Frontal cortex (tissue), 4 donors: ENCODE measurements around the gene ABR. TPM values are rescaled to one million over a fixed set of nuclear protein-coding genes. Genes with fewer than 3 reads are reported as not detected.
"Not testable (repeated sequence)": the region's sequence is repeated elsewhere in the genome, so short reads cannot be mapped to it uniquely, and the experiment has no call there.

Experiments
- DNase-seq, 2 donors: peaks; one replicate each; pipeline ENCODE4 v3.0.0; 2012; ENCODE audit warnings: low spot score in 2 of 2
- FAIRE-seq: peaks from 2 replicates; lab custom pipeline; 2012; peaks lifted over from hg19 to GRCh38; lab: Jason Lieb, UNC
- total RNA-seq: library from RNA; depleted of rRNA; stranded (reverse); fragments of >200 nt; gene quantifications from one replicate; pipeline ENCODE4 v1.2.3, GENCODE V29; 2014
- donor health status: control.
- donor health status: control.
- donor health status: control.

The ABR gene
- total RNA-seq, 1 donor from 2014 or later: 123 TPM

DNA sequence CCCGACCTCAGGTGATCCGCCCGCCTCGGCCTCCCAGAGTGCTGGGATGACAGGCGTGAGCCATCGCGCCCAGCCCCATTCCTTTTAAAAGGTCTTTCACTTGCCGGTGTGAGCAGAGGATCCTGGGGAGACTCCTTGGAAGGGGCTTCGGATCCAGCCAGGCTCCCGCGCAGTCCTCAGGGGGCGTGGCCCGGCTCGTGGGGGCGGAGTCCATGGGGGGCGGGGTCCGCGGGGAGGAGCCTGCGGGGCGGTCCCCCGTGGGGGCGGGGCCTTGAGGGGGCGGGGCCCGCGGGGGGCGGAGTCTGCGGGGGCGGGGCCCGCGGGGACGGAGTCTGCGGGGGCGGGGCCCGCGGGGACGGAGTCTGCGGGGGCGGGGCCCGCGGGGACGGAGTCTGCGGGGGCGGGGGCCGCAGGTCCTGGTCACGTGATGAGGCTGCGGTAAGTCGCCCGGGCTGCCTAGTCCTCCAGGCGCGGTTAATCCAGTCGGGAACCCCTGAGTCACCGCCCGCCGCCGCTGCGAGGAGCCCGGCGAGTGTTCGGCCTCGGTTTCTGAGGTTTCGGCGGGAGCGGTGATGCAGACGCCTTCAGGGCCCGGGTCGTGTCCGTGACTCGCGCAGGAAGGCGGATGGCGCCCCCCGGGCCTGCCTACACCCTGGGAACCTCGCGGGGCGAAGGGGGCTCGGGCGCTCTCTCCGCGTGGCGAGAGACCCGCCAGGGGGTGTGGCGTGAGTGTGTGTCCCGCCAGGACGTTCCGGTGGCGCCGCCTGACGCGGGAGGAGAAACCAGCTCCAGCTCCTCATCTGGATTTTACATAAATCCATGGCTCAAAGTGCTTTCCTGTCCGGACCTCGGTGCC lies 23.6 kb upstream of the ABR start:
- FAIRE-seq (no peak), DNase-seq (peak in 1 of 2 donors; percentile 91)

DNA sequence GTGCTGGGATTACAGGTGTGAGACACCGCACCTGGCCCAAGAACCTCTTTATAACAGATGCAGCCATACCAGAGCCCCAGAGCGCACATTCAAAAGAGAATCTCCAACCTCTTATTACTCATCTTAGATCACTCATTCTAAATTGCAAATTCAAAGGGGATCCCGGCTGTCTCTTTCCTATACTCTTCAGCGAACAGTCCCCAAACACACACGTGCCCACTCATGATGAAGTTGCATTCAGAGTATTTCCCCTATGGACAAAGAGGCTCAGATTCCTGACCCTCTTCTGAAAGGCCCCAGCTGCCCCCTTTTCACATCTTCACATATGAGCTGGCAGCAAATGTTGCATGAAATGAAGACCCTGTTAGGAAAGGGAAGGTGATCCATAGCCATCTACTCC lies 22.5 kb upstream of the ABR start:
- FAIRE-seq (no peak), DNase-seq (no peak)

DNA sequence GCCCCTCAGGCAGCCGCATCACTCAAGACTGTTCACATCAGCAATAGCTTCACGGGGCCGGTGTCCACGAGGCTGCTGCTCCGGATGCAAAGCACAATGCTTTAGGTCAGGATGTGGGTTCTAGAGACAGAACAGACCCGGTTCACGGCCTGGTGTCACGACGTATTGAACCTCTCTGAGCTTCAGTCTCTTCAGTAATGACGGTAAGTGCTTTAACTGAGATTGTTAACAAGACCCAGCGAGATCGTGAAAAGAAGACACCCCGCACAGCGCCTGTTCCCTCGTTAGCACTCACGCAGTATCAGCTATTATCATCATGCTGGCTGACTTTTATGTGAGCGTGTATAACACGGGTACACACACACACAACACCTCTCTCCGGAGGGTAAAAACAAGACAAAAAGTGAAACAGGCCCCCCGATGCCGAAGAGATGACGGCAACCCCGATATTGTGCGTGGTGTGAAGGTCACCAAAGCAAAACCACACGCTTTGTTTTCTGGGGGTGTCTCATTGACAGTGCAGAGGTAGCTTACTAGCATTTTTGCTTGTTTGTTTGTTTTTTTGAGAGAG lies 21.4 kb upstream of the ABR start:
- no peak for FAIRE-seq
- no peak for DNase-seq

DNA sequence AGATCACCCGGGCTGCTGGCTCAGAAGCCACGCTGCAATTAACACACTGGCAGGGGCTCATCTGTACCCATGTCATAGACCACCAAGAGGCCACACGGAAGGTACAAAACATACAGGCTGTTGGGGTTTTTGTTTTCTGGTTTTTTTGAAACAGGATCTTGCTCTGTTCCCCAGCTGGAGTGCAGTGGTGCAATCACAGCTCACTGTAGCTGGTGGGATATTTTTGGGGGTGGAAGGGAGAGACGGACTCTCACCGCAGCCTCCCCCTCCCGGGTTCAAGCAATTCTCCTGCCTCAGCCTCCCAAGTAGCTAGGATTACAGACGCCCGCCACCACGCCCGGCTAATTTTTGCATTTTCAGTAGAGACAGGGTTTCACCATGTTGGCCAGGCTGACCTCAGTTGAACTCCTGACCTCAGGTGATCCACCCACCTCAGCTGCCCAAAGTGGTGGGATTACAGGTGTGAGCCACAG lies 19.5 kb upstream of the ABR start:
- not testable (repeated sequence) for FAIRE-seq, DNase-seq

DNA sequence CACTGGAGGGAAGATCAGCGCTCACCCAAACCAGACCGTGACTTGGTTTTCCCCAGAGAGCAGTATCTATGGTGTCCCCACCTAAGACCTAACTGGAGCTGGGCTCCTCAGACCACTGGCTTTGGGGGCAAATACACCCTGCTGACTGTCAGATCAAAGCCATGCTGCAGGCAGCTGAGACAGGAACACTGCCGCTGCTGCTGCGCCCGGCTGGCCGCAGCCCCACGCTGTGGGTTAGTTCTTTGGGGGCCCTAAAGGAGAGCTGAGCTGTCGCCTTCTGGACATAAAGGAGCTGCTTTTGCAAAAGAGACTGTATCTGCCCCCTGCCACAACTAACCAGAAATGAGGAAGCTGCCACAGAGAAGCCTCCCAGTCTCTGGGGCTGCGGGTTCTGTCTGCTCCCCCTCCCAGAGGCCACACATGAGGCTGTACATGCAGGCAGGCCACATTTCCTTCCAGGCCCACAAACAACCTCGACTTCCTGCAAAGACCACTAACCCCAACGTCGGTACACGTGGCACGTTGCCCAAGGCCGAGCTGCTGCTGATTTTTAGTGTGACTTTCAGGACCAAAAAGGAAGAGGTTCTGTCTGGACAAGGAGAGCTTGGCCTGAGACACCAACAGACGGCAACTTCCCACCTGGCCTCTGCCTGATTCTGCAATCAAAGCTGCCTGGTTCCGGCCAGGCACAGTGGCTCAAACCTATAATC lies 18.2 kb upstream of the ABR start:
- no peak for FAIRE-seq
- no peak for DNase-seq

DNA sequence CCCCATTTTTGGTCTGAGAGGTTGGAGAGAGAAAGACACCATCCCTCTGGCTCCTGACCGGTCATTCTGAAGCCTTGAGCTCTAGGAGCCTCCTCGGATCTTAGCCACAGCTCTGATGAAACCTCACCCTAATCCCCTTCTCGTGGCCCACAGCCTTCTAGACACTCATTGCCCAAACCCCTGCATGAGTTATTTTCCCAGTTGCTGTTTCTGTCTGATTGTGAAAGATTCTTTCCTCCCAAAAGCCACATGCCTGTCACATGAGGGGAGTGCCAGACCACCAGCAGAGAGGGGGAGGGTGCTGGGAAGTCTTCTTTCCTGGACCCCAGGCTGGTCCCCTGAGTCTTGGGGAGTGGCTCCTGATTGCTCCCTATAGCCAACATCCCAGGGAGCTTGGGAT lies 17.6 kb upstream of the ABR start:
- FAIRE-seq (no peak), DNase-seq (no peak)

DNA sequence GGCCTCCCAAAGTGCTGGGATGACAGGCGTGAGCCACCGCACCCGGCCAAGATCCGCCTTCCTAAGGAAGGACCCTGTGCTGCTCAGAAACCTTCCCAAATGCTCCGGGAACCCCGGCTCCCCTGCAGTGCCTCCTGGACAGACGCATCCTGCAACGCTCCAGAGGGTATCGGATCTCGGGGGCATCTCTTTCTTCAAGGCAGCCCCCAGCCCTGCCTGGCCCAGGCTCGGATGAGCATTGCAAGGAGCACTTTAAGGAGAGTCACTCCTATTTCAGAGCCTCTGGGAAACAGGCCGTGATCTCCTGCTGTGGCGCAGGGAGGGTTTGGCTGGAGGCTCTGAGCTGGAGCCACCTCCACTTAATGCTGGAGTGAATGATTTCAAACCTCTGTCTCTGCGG lies 17.2 kb upstream of the ABR start:
- FAIRE-seq (no peak), DNase-seq (no peak)

DNA sequence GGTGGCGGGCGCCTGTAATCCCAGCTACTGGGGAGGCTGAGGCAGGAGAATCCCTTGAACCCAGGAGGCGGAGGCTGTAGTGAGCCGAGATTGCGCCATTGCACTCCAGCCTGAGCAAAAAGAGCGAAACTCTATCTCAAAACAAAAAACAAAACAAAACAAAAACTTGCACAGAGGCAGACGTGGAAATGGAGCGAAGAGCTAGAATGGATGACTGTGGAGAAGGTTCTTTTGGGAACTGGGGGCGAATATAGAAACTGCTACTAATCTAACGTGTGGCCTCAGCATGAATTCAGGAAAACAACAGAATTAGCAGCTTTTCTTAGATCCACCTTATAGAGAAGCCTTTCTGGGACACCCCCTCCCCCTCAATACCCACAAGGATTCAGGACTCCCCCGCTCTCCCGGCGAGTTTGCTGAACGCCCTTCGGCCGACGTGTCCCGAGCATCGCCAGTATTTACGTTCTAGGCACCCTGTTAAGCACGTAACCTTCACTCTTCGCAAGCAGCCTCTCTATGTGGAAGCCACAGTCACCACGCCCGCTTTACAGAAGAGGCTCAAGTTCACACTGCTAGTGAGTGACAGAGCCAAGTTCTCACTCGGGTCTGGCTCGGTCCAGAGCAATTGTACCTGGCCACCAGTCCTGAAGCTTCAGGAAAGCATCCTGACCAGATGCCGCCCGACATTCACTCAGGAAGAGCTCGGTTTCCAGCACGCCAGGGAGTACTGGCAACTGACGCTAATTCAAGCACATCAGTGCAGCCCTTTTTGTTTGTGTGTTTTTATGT lies 13.3 kb upstream of the ABR start:
- FAIRE-seq (no peak), DNase-seq (no peak)

DNA sequence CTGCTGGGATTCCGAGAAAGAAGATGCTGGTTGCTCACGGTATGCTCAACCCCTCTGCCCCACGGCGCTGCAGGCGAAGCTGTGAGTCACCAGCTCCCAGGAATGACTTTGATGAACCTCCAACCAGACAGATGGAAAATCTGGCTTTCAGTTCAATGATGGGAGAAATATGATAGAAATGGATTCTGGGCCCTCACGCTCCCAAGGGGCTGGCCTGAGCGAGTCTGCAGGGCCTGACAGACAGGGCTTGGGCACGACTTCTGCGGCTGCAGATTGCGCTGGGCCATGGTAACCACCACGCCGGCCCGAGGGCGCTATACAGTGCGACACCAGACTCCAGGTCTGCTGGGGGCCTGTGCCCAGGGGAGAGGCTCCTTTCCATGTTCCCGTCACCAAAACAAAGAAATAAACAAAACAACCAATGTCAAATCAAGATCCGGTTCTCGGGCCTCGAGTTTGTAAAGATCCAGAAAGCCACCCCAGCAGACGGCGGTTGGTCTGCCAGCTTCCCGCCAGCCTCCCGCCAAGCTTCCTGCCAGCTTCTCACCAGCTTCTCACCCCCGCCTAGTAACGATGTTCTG lies 11.1 kb upstream of the ABR start:
- FAIRE-seq: no peak
- no peak for DNase-seq

DNA sequence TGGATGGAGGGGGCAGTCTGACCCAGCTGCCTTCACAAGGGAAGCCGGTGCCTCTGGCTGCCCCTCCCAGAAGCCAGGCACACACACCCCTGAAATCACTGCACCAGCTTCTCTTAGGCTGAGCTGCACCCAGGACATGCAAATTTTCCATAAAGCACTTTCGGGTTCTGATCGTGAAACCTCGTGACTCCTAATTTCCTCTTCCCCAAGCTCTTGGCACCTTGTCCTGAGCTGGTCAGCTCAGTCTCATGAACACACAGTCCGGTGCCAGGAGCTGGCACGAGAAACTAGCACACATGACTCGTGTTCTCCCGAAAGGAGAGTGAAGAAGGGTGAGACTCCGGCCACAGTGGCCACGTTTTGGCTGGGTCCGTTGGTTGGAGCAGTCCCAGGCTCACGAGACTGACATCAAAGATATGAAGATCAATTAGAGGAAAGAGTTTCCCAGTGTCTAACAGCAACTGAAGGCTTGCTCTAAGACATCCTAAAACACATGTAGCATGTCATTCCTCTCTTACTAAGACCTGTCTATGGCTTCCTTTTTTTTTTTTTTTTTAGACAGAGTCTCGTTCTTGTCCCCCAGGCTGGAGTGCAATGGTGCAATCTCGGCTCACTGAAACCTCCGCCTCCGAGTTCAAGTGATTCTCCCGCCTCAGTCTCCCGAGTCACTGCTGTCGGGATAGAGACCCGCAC lies 9.2 kb upstream of the ABR start:
- FAIRE-seq (no peak), DNase-seq (no peak)

DNA sequence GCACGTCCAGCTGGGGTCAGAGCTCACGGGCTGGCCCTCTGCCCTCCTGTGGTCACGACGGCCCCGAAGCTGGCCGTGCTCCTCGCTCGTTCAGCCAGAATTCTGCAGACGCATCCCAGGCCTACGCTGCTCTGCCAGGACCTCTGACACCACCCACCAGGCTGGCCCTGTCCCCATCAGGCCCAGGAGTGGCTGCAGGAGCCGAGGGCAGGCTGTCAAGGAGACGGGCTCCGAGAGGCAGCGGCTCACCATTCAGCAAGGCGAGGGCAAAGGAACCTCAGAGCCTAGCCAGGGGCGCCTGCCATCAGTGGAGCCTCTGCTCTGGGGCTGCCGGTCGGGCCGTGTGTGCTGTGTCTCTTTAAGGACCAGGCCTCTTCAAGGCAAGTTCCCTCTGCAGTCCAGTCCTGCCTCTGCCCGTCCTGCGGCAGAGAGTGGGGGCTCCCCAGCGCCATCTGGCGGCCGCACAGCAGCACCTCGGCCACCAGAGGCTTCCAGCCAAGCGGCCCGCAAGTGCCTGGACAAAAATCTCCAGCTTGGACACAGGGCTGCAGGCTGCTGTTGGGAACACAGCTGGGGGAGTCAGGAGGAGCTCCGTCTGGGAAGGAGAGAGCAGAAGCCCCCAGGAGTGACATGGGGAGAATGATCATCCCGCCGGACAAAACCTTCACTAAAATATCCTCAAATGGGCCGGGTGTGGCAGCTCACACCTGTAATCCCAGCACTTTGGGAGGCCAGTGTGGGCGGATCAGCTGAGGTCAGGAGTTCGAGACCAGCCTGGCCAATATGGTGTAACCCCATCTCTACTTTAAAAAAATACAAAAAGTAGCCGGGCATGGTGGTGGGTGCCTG lies 7.4 kb upstream of the ABR start:
- FAIRE-seq: no peak

DNA sequence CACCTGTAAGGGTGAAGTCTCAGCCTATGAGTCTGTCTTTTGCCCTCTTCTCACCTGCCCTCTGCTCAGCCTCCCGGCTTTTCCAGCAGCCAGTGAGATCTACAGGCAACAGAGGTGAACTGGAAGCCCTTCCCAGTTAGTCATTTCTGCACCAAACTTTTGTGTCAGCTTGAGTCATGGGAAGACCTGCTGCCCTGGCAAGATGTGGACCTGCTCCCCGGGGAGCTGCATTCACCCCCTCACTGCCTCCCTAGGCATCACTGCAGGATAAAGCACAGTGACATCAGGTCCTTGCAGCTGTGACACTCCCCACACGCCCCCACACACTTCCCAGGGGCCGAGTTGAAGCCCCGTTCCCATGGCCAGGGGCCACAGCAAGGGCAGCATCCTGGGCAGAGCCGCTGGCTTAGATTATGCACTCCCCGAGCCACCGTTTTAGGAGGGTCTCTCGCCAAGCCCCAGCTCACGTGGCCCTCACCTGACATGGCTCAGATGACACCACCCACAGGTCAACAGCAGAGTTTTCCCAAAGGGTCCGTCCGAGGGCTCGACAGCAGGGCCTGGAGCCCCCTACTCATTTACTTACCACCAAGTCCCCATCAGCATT lies 6.5 kb upstream of the ABR start:
- FAIRE-seq: no peak
- no peak for DNase-seq

More for the DNA sequence above, 7.4 kb upstream of the ABR start:
- DNase-seq: peak; percentile 65 to 86

DNA sequence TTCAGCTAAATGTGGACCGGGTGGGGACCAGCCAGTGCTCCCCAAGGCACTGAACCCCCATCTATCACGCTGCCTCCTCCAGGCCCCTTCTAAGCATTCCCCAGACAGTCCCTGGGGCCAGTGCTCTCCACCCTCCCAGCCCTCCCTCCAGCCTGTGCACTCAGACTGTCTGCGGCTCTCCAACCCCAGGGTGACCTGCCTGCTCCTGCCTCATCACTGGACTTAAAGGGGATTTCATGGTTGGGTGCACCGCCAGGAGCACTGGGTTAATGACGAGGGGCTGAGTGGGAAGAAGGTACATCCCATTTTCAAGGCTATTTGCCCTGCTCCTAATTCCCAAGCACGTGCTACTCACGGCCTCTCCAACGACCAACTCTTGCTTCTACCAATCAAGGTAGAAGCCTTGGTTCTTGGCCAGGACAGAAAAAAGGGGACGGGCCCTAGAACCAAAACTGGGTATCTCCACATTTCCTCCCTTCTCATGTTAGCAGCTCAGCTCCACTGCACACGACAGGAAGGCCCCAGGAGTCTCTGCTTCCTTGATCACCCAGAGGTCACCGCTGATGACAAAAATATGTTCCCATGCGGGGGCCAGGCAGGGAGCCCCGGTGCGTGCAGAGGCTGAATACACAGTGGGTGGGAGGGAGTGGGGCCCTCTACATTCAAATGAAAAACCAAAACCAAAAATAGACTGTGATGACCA lies 3.5 kb upstream of the ABR start:
- no peak for FAIRE-seq
- DNase-seq: no peak

DNA sequence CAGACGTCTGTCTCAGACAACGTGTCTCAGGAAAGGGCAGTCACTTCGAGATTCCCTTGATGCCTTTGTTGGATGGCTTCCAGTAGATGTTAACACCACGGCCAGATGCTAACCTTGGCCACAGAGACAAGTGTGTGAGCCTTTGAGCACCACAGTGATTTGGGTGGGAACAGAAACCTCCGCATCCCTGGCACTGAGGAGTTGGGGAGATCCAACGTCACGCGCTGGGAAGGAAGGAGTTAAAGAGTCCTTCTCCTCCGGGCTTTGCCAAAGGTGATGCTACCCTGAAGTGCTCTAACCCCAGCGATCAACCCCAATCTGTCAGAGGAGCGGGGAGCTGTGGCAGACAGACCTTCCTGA lies 3.0 kb upstream of the ABR start:
- FAIRE-seq: no peak

DNA sequence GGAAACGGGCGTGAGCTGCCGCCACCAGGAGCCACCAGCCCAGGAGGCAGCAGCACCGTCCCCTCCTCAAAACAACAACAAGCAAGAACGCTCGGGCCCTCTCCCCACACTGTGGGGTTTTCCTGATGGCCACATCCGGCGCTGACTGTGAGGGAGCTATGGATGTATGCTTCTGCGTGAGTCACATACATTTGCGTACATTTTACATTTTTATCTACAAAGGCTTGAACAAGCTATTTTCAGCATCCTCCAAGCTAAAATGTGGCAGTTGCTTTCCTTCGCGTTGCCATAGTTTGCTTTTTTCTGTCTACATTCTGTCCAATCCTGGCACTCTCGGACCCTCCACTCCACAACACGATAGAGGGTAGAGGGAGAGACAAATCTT lies 2.0 kb upstream of the ABR start:
- DNase-seq: no peak

More for the DNA sequence above, 3.0 kb upstream of the ABR start:
- no peak for DNase-seq

DNA sequence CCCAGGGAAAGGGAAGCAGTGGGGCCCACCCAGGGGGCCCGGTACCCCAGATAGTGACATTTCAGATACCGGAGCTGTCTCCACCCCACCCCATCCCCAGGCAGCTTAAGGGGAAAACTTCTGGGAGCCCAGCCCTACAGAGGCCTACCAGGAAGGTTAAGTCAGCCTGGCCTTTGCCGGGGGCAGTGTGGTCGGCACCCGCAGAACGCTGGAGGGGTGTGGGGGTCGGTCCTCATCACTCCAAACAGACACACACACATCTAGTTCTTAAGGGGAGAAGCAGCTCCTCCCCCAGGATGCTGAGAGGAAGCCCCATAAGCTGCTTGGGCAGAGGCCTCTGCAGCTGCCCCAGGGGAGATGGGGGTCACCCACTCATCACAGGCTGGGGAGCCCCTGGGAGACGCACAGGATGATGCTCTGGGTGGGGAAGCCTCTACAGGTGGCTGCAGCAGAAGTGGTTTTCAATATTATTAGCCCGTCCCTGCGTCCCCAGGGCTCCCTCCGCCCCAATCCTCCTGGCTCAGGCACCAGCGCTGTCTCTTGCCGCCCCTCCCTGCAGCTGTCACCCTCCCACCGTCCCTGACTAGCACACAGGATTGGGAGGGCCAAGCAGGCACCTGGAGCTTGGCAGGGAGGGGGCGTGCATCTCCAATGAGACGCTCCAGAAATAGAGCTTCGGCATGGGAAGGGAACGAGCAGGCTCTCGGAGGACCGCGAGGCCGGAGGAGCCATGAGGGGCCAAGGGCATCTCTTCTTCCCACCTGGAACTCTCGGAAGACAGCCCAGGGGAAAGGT lies 1.4 kb upstream of the ABR start:
- DNase-seq (no peak), FAIRE-seq (no peak)

More for the DNA sequence above, 2.0 kb upstream of the ABR start:
- no peak for FAIRE-seq
